AG08395 (cell line): Measurements from ENCODE around the gene MOV10.
"Not testable (repeated sequence)": the region's sequence is repeated elsewhere in the genome, so short reads cannot be mapped to it uniquely, and the experiment has no call there.

Source experiments
- DNase-seq: peaks from one replicate; pipeline ENCODE4 v3.0.0; 2012; ENCODE audit warnings: mixed read lengths, low spot score

MOV10 gene

GRCh38 chr1:112714313-112715263 is 40.1 kb downstream of the MOV10 start:
- DNase-seq: no peak

DNA sequence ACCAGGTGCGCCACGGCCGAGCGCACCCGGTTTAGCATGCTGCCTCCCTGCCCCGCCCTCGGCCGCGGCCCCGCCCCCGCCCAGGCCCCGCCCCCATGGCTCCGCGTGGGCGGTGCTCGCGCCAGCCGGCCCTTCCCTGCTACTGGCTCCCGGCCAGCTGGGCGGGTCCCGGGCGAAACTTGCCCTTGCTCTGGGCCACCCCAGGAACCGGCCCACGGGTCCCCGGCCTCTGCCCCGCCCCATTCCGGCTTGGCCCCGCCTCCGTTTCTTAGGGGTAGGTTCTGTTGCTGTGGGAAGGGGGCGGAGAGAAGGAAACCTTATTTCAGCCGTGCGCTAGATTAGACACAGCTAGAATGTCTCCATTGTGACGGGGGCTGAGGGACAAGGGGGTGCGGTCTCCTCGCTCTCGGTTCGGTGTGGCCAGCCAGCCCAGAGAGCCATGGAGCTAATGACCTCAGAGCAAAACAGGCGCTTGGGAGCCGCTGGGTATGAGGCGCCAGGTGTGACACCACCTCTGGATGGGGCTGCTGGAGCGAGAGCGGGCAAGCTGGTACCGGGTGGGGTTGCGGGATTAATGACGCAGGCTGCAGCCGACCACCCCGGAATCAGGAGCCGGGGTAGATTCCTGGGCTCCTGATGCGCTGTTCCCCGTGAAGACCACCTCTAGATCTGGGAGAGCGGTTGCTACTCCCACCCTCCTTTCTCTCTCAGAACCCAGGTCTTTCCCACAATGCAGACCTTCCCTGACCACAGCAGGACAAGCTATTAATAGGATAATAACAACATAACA is 41.0 kb downstream of the MOV10 start, which contains the start of gene PPM1J:
TSS of gene PPM1J (minus strand) at position 69 of the 790 bp plus-strand sequence. CDS start at position 38, 31 bp downstream.
- DNase-seq: peak; percentile 97

DNA sequence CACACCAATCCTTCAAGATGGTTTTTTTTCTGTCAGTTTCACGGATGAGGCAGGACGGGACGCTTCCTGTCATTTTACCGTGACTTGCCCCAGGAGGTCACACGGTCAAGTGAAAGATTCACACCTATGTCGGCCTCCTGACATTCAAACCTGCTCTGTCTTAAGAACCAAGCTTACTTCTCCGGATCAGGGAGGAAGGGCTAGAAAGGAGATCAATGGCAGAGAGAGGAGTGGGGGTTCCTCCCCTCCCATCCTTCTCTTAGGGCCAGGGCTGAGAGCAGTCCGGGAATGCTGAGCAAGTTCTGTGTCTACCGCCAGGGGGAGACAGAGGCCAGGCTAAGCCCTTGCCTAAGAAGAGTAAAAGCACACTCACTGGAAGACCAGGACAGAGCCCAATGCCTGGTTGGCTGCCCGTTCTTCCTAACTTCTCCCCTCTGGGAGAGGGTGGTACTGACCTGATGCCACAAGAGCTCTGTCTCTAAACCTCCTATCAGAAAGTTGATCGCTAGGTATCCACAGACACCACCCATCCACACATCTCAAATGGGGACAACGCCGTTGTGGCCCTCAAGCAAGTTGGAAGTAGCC is 41.8 kb downstream of the MOV10 start:
- DNase-seq: peak; percentile 90

- DNase-seq: no peak
These were observed 42.9 kb downstream of the MOV10 start for GRCh38 chr1:112717263-112717873.

DNA sequence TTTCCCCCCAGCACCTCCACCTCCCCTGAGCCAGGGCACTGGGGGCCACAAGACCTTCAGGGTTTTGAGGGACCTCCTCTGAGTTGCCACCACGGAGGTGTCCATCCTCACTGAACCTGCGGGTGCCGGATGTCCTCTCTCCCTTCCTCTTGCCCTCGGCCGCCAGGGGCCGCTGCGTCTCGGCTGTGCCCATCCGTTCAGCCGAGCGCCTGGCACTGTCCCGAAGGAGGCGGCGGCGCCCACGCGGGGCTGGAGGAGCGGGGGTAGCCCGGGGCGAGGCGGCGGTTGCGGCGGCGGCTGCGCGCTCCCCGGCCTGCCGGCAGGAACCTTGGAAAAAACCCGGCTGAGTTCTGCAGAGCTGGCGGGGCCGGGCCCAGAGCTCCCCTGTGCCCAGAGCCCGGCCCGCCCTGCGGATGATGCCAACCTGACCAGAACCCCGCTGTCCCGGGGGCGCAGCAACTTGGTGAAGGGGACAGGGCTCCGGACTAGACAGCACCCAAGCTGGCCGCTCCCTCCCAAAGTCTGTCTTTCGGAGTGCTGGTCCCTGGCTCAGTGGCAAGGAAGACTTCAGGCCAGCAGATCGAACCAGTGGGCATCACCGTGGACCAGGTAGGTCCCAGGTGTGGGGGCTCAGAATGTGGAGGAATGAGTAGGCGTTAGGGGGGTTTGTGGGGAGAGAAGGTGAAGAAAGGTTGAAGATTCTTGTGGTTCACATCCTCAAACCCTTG is 44.4 kb downstream of the MOV10 start:
- DNase-seq: peak; percentile 81

- no peak for DNase-seq
These were observed 45.2 kb downstream of the MOV10 start for GRCh38 chr1:112719706-112720105.

- no peak for DNase-seq
These were observed 46.3 kb downstream of the MOV10 start for GRCh38 chr1:112720800-112721199.

DNA sequence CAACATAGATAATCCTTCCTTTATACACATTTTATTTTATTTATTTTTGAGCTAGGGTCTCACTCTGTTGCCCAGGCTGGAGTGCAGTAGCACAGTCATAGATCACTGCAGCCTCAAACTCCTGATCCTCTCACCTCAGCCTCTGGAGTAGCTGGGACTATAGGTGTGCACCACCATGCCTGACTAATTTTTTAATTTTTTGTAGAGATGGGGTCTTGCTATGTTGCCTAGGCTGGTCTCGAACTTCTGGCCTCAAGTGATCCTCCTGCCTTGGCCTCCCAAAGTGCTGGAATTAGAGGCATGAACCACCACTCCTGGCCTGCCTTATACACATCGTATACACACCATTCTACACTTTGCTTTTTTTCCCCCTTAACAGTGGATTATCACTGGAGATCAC is 46.8 kb downstream of the MOV10 start:
- not testable (repeated sequence) for DNase-seq

- no peak for DNase-seq
These were observed 47.6 kb downstream of the MOV10 start for GRCh38 chr1:112721966-112722524.

- no peak for DNase-seq
These were observed 48.4 kb downstream of the MOV10 start for GRCh38 chr1:112722601-112723510.

DNA sequence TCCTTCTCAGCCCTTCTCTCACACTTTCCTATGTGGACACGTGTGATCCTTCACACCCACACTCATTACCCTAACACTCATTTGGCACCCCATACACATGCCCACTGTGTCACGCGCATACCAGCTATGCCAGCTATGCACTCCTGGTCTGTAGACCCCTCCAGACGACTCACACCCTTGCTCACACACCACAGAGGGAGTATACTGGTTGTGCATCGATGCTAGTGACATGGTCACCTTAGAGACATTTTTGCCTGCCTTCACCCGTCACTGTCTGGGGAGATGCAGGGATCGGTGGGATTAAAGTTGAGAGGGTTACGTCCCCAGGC is 49.0 kb downstream of the MOV10 start:
- DNase-seq: no peak

DNA sequence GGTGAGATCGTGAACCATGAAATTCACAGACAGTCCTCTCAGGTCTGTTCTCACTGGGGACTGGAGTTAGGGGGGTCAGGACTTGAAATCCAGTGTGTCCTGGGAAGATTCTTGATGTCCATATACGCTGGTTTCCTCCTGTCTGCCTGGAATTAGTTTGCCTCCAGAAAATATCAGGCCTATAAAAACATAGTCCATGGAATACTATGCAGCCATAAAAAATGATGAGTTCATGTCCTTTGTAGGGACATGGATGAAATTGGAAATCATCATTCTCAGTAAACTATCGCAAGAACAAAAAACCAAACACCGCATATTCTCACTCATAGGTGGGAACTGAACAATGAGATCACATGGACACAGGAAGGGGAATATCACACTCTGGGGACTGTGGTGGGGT is 49.8 kb downstream of the MOV10 start:
- DNase-seq: not testable (repeated sequence)

- peak; percentile 45 for DNase-seq
These were observed 53.3 kb downstream of the MOV10 start for GRCh38 chr1:112727716-112728115.

DNA sequence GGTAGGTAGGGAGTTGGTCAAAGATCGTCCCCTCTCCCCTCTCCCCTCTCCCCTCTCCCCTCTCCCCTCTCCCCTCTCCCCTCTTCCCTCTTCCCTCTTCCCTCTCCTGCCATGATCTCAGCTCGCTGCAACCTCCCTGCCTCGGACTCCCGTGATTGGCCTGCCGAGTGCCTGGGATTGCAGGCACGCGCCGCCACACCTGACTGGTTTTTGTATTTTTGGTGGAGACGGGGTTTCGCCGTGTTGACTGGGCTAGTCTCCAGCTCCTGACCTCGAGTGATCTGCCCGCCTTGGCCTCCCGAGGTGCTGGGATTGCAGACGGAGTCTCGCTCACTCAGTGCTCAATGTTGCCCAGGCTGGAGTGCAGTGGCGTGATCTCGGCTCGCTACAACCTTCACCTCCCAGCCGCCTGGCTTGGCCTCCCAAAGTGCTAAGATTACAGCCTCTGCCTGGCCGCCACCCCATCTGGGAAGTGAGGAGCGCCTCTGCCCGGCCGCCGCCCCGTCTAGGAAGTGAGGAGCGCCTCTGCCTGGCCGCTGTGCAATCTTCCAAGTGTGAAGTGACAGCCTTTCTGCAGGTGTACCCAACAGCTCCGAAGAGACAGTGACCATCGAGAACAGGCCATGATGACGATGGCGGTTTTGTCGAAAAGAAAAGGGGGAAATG is 54.0 kb downstream of the MOV10 start:
- DNase-seq: not testable (repeated sequence)

DNA sequence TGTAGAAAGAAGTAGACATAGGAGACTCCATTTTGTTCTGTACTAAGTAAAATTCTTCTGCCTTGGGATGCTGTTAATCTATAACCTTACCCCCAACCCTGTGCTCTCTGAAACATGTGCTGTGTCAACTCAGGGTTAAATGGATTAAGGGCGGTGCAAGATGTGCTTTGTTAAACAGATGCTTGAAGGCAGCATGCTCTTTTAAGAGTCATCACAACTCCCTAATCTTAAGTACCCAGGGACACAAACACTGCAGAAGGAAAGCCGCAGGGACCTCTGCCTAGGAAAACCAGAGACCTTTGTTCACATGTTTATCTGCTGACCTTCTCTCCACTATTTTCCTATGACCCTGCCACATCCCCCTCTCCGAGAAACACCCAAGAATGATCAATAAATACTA is 54.6 kb downstream of the MOV10 start:
- not testable (repeated sequence) for DNase-seq

GRCh38 chr1:112729909-112730308 is 55.5 kb downstream of the MOV10 start:
- DNase-seq: no peak

DNA sequence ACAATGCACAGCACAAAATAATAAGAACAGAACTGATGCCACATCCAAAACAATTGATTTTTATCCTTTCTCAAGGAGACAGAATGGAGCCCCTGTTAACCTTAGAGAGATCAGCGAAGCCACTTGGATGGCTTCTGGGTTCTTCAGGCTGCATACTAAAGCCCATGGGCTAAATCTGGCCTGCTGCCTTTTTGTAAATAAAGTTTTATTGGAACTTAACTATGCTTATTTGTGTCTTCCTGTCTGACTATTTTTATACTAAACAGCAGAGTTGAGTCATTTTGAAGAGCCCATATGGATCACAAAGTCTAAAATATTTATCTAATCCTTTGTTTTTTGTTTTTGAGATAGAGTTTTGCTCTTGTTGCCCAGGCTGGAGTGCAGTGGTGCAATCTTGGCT is 57.0 kb downstream of the MOV10 start:
- no peak for DNase-seq

- peak; percentile 83 for DNase-seq
These were observed 61.3 kb downstream of the MOV10 start for GRCh38 chr1:112735752-112736151.

GRCh38 chr1:112737573-112737972 is 63.1 kb downstream of the MOV10 start:
- no peak for DNase-seq
